HG03039 (cell line): ENCODE results near the gene KRTAP10-10.
"Not testable (repeated sequence)": the region's sequence is repeated elsewhere in the genome, so short reads cannot be mapped to it uniquely, and the experiment has no call there.

Experiments
- ATAC-seq: cut with Tn5 transposase; IDR thresholded peaks from one replicate; pipeline ENCODE4 v1.9.1; 2021; ENCODE audit warnings: mild to moderate bottlenecking, moderate library complexity; ENCODE audit not compliant: unreplicated experiment

KRTAP10-10 gene

DNA sequence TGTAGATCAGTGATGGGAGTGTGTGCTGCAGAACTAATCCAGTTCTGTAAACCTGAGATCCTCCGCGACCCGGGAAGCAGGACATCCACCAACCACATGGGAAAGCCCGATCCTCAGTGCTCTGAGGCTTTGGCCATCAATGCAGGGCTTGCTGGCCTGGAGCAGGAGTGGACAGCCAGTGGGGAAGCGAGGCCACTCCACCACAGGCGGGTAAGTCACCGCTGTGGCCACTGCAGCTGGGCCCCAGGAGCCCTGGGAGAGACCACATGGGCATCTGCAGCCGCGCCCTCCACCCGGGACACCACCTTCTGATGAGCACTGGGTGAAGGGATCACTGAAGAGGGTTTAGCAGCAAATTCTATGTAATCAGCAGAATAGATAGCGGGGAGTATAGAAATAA lies 44.0 kb downstream of the KRTAP10-10 start:
- ATAC-seq = no peak

DNA sequence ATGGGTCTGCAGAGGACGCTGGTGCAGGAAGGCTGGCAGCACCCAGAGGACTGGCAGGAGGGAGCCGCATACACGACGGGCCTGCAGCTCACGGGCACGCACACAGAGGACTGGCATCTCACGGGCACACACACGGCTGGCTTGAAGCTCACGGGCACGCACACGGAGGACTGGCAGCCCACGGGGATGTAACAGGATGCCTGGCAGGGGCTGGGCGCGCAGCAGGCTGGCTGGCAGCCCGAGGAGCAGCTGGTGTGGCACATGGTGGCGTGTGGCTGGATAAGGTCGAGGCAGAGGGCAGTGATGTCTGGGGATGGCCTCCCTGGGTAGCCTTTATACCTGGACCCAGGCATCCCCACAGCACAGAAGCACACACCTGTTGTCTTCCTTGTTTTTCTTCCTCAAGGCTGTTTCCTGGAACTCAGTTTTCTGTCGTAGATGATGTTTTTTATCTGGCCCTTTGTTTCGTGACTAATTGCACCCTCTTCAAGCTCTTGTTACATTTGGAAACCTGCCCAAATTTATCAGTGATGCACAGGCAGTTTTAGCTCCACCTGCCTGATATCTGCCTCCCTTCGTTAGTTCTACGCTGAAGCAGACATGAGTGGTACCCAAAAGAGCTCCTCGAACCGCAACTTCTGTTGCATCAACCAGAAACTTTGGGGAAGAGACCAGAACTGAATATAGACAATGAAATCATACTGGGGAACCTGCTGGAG lies 44.9 kb downstream of the KRTAP10-10 start, which contains the start of gene KRTAP12-1:
KRTAP12-1 (minus strand) TSS at position 303 of the 719 bp plus-strand sequence; CDS start at position 263, 40 bp downstream.
- ATAC-seq = no peak

DNA sequence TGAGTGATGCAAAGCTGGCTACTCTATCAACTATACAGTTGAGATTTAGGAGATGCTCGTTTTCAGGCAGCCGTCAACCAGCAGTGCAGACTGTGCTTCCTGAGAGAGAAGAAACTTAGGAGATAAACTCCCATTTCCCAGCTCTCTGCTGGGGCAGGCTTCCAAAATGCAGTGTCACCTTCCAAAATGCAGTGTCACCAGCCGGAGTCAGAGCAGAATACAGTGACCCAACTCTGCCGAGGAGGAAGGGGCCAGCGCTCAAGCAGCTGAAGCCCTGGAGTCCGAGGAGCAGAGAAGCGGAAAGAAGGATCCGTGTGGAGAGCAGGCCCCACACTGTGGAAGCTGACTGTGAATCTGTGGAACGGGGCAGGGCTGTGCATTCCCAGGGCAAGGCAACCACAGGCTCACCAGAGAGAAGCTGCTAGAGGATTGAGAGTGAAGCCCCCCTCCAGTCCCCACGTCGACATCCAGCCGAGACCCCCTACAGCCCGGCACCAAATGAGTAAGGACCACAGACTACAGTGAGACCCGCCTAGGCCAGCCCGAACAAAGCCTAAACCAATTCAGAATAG lies 45.5 kb downstream of the KRTAP10-10 start:
- no peak for ATAC-seq

DNA sequence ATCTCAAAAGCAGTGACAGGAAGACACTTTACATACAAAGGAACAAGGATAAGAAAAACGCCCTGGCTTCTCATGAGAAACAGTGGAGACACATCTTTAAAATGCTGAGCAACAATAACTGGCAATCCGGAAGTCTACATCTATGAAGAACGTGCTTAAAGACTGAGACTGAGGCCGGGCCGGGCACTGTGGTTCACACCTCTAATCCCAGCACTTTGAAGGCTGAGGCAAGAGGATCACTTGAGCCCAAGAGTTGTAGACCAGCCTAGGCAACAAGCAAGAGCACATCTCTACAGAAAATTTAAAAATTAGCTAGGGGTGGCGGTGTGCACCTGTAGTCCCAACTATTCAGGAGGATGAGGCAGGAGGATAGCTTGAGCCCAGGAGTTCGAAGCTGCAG lies 46.9 kb downstream of the KRTAP10-10 start:
- no peak for ATAC-seq

DNA sequence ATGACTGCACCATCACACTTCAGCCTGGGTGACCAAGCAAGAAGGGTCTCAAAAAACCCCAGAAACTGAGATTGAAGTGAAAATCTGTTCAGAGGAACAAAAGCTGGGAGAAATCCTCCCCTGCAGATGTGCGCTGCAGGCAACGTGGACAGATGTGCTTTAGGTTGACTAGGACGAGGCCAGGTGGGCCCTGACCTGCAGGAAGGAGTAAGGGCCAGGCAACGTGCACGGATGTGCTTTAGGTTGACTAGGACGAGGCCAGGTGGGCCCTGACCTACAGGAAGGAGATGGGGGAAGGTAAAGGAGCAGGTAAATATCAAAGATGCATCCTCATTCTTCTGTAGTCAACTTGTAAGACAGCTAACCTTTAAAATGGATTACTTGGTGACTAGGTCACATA lies 47.3 kb downstream of the KRTAP10-10 start:
- no peak for ATAC-seq

DNA sequence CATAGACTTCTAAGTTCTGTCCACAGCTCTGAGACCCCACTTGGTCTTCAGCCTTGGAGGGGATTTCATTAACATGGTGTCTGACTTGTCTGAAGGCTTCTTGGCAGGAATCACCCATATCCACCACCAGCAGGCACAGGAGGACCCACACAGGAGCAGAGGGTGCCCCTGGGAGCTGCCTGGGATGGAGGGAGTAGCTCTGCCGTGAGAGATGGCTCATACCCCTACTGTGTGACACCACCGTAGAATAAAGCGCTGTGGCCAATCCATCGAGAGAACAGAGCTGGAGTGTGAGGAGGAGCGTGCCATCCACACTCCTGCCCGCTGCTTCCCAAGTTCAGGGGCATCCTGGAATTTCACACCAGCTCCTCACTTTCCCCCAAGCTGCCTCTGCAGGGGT lies 47.9 kb downstream of the KRTAP10-10 start:
- not testable (repeated sequence) for ATAC-seq

DNA sequence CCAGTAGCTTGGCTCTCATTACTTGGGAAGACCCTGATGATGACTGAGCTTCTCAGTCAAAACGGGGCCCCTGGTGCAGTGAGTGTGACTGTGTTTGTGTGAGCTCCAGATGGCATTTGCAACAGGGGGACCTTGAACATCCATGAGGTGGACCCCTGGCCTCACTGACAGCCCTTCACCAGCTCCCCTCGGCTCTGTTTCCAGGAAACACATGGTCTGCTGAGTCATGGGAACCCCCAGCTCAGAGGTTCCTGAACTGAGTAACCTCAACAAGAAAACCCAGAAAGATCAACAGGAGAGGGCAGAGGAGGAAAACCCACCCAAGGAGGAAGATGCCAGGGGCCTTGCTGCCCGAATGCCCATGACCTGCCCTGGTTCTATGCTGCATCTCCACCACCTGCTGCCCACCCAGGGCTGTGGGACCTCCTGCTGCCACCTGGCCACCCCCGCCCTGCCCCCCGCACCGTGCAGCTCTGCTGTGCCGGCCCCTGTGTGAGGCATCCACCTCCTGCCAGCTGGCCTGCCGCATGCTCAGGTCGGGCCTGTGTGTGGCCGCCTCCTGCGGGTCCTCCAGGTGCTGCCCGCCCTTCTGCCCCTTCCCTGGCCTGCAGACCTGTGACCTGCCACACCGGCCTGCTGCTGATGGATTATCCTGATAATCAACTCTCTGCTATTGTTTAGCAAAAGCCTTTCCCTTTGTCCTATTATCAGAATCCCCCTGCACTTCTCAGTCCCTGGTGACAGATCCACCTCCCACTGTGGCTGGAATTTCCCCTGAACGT lies 49.0 kb downstream of the KRTAP10-10 start:
- no peak for ATAC-seq

DNA sequence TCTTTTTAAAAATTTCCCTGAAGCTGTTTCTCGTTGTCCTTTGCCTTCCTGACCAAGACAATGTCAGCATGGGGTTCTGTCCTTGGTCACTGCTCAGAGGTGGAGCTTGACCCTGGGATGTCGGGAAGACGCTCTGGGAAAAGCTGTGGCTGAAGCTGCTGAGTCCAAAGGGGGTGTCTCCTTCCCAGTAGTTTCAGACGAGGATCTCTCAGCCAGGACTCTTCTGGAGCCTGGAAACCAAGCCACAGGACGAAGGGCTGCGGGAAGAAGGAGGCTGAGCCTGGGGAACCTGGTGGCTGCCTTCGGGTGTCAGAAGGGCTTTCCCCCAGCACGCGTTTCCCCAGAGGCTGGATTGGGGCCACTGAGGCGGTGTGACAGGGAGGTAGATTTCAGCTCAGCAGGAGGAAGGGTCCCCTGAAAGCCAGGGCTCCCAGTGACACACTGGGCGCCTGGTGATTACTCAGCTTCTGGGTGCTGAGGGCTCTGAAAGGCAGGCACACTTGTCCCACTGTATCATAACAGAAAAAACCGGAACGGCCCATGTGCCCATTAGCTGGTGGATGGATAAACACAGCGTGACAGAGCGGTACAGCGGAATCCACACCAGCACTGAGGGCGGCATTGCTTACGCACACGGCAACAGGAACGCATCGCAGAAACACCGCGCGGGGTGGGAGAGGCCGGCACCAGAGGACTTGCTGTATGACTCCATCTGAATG lies 49.8 kb downstream of the KRTAP10-10 start:
- ATAC-seq = no peak

DNA sequence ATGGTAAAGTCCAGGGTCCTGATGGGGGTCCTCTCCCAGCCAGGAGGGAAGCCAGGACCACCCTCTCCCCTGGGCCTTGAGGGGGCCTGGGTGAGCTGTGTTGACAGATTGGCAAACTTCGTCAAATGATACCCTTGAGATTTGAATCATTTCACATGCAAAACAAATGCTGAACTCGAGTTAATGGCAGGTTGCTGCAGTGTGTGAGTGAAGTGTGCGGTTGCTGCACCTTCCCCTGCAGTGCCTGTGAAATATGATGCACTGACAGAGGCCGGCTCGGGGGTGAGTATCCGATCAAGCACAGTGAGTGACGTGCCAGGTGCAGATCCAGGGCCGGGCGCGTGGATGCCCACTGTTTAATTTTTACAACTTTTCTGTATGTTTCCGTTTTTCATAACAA lies 50.5 kb downstream of the KRTAP10-10 start:
- no peak for ATAC-seq
